HEK293T (cell line): ENCODE results near the gene SNX3.

Source experiments
- ELF4 ChIP-seq: fragments of 450-650 bp; IDR thresholded peaks from 2 replicates; pipeline ENCODE4 v1.6.1; 2017; ENCODE audit warnings: antibody characterized with exemption
- FOXK2 ChIP-seq: fragments of 450-650 bp; IDR thresholded peaks from 2 replicates; pipeline ENCODE4 v1.6.1; 2016; ENCODE audit warnings: mild to moderate bottlenecking
- FOXM1 ChIP-seq: fragments of 450-650 bp; IDR thresholded peaks from 2 replicates; pipeline ENCODE4 v1.6.1; 2017; ENCODE audit warnings: mild to moderate bottlenecking, borderline replicate concordance
- LEF1 ChIP-seq: fragments of 450-650 bp; IDR thresholded peaks from 2 replicates; pipeline ENCODE4 v1.6.1; 2017; ENCODE audit warnings: mild to moderate bottlenecking, borderline replicate concordance
- NFRKB ChIP-seq: fragments of 450-650 bp; IDR thresholded peaks from 2 replicates; pipeline ENCODE4 v1.6.1; 2016; ENCODE audit warnings: mild to moderate bottlenecking, moderate library complexity
- SP1 ChIP-seq: fragments of 450-650 bp; IDR thresholded peaks from 2 replicates; pipeline ENCODE4 v1.6.1; 2017
- SUZ12 ChIP-seq: fragments of 450-650 bp; IDR thresholded peaks from 2 replicates; pipeline ENCODE4 v1.6.1; 2016; ENCODE audit warnings: mild to moderate bottlenecking
- ZNF384 ChIP-seq: fragments of 450-650 bp; IDR thresholded peaks from 2 replicates; pipeline ENCODE4 v1.6.1; 2016

- TF ChIP-seq FOXK2 (no peak), SUZ12 (no peak), SP1 (no peak), LEF1 (no peak), FOXM1 (no peak), NFRKB (no peak), ZNF384 (no peak), ELF4 (no peak)
Observed at GRCh38 chr6:108200631-108201030, 60.2 kb downstream of the SNX3 start.
